Raji (cell line): ENCODE results near the gene DYNLRB1.

Experiments used
- POLR2A ChIP-seq: IDR thresholded peaks from 2 replicates; pipeline ENCODE4 v1.6.1; 2011; ENCODE audit warnings: low read depth, low read length, control low read depth; ENCODE audit not compliant: insufficient read depth

The DYNLRB1 gene

DNA sequence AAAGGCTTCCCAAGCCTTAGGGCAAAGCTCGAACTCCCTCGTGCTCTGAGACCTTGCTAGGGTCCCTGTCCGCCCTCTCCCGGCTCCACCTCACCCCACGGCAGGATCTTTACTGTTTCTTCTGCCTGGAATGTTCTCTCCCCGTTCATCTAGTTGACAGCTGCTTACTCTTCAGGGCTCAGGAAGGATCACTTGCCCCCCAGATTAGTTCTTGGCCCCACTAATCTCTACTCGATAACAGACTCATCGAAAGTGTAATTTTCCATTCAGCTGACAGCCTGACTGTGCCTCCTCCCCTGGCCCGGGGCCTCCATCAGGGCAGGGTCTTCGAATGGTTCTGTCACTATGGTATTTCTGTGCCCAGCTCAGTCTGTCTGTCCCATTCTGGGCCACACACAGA lies 45.4 kb downstream of the DYNLRB1 start:
- TF ChIP-seq POLR2A: no peak

GRCh38 chr20:34562641-34563040 lies 46.4 kb downstream of the DYNLRB1 start:
- no peak for TF ChIP-seq POLR2A

DNA sequence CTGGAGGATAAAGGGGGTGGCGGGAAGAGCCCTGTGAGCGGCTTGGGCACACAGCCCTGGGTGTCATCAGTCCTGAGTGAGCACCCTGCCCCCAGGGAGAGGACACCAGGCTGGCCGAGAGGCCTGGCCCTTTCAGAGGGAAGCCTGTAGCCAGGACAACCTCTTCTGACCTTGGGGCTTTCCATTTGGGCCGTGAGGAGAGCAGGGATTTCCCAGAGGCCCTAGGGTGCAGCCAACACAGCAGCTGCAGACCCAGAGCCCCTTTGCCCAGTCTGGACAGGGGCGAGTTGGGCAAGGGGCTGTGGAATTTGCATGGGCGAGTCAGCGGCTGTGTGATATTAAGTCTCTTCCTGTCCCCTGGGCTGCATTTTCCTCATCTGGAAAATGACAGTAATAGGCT lies 48.6 kb downstream of the DYNLRB1 start:
- TF ChIP-seq POLR2A: no peak

- TF ChIP-seq POLR2A: no peak
These were observed 51.0 kb downstream of the DYNLRB1 start for GRCh38 chr20:34566978-34567891.

- TF ChIP-seq POLR2A: no peak
These were observed 52.0 kb downstream of the DYNLRB1 start for GRCh38 chr20:34567892-34568865.

GRCh38 chr20:34569598-34569997 lies 53.4 kb downstream of the DYNLRB1 start:
- no peak for TF ChIP-seq POLR2A

GRCh38 chr20:34570859-34571306 lies 54.7 kb downstream of the DYNLRB1 start:
- TF ChIP-seq POLR2A: no peak

GRCh38 chr20:34571753-34572152 lies 55.5 kb downstream of the DYNLRB1 start:
- TF ChIP-seq POLR2A: no peak

DNA sequence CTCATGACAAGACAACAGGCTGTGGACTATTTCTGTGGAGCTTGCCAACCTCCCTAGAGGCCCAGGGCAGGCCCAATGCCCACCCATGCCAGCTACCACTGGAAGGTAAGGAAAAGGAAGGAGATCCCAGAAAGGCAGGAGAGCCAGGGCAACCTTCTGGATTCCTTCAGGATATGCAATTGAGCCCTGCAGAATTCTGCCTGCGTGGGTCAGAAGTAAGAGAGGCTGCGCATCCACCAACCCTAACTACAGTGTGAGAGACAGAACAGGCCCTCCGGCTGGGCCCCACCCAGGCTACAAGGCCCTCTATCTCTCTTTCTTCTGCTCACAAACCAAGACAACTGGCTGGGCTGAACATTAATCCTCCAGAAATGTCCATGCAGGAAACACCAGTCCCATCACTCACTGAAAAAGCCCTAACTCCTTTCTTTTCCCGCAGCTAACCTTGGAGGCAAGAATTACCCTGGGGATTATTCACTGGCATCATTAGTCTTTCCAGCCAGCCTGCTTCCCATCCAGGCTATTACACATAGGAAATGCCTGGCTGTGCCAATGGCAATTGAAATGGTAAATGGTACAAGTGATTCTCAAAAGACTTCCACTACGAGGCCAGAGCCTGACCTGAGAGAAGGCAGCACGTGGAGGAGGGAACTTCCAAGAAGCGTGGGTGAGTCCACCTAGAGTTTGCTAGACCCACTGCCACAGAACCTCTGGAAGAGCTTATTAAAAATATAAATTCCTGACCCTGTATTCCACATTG lies 57.5 kb downstream of the DYNLRB1 start:
- TF ChIP-seq POLR2A: no peak

DNA sequence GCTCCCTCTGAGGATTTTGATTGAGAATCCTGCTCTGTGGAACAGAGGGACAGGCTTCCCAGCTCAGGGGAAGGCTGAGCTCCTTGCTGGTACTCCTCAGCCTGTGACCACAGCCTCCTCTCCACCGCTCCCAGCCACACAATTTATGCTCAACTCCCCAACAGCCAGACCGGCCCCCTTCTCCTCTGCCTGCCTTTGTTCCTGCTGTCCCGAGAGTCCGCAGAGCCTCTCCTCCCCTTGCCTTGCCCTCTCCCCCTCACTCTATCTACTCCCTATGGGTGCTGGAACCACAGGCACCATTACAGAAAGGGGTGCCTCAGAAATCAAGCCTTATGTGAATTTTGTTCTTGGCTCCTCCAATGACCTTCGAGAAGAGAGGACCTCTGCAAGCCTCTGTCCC lies 58.2 kb downstream of the DYNLRB1 start:
- no peak for TF ChIP-seq POLR2A

- no peak for TF ChIP-seq POLR2A
These were observed 58.6 kb downstream of the DYNLRB1 start for GRCh38 chr20:34574861-34575260.

DNA sequence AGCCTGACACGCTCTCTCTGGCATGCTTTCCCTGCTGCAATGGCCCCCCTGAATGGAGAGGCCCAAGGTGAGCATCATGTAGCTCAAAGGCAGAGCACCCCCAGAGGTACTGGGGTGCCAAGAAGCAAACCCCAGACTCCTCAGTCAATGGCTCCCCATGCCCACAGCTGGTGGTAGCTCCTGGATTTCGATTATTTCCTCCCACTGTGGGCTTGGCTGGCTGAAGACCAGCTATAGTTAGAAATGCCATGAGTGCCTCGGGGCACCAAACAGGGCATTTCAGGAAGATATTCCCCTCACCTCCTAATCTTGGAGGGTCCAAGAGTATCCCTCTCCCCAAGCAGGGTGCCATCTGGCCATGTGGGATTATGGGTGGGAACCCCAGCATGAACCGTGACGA lies 59.0 kb downstream of the DYNLRB1 start:
- no peak for TF ChIP-seq POLR2A

GRCh38 chr20:34575756-34576155 lies 59.5 kb downstream of the DYNLRB1 start:
- TF ChIP-seq POLR2A: no peak

GRCh38 chr20:34577061-34577460 lies 60.8 kb downstream of the DYNLRB1 start:
- no peak for TF ChIP-seq POLR2A

GRCh38 chr20:34578025-34578424 lies 61.8 kb downstream of the DYNLRB1 start:
- no peak for TF ChIP-seq POLR2A
